GM19023 (cell line): ENCODE measurements around the gene HES6.

Source experiments
- ATAC-seq: cut with Tn5 transposase; IDR thresholded peaks from one replicate; pipeline ENCODE4 v1.9.1; 2021; ENCODE audit warnings: mild to moderate bottlenecking, moderate library complexity; ENCODE audit not compliant: unreplicated experiment

HES6 gene

GRCh38 chr2:238203094-238203972 lies 36.5 kb downstream of the HES6 start, which contains the start of gene ILKAP:
TSS of gene ILKAP (minus strand) at chr2:238203695. CDS start at chr2:238203553, 142 bp downstream.
- peak; percentile 97 for ATAC-seq

- no peak for ATAC-seq
Measured at GRCh38 chr2:238202326-238203093, 37.3 kb downstream of the HES6 start.

GRCh38 chr2:238190445-238190844 lies 49.4 kb downstream of the HES6 start:
- no peak for ATAC-seq
